Measurements from ENCODE around the gene FOXP2.

Gene FOXP2

DNA sequence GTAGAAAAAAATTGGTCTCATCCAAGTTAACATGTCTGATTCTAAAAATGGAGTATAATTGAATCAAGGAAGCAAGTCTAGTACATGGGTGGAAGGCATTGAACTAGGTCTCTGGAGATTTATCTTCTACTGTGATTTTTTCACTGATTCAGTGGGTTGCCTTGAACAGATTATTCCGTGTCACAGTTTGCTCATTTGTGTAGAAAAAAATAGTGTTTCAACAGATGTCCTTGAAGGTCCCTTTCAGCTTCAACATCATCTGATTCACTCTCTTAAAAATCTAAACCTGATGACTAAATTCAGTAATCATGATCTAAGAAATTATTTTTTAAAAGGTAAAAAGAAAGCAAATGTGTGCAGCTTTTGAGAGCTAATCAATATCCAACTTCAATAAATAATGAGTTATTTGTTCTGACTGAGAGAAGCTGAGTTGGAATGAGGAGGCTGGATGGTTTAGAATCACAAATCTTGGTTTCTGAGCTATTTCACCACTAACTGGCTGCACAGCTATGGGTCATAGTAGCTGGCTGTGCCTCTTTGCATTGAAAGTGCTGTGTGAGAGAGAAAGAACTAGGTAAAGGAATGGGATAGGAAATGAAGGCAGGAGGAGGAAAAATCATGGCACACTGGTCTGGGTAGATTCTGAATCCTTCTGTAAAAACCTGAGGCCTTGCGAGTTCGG lies 285.8 kb downstream of the FOXP2 start:
- no peak for DNase-seq (ENCODE audit: insufficient read length, low spot score)
- FAIRE-seq, result no peak

- FAIRE-seq (no peak), DNase-seq (ENCODE audit: insufficient read length, low spot score) (no peak)
These were observed 289.1 kb downstream of the FOXP2 start for GRCh38 chr7:114703677-114704076.

DNA sequence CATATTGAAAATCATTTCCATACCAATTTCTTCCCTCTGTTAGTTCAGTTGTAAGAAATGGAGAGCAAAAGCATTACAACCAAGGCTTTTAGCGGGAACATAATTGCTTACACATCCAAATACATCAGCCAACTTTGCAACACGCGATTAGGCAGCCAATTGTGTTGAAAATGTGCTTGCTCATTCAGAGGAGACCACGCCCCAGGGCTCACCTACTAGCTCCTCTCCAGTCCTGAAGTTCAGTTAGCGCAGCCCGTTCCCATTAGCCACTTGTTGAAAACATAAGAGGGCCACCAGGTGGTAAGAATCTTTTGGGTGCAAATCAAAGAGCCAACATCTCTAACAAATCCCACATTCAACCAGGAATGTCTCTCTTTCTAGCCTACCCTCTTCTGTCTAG lies 294.0 kb downstream of the FOXP2 start:
- DNase-seq (ENCODE audit: insufficient read length, low spot score) (no peak), FAIRE-seq (no peak)

DNA sequence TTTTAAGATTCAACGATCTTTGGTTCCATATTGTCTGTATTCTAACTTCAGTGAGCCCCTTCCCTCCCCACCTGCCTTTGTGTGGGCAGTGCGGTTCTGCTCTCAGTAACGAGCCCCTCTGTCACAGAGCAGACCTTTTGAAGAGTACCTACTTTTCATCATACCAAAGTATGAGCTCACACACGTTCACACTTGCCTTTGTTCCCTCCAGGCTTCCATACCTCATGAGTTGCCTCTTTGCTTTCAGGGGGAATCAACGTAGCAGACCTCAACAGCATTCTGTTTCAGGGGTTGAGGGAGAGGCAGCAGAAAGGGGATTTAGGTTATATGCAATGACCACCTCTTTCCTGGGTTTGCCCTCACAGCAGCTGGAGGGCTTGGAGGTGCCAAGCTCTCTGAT lies 295.9 kb downstream of the FOXP2 start:
- DNase-seq (ENCODE audit: insufficient read length, low spot score), result no peak

DNA sequence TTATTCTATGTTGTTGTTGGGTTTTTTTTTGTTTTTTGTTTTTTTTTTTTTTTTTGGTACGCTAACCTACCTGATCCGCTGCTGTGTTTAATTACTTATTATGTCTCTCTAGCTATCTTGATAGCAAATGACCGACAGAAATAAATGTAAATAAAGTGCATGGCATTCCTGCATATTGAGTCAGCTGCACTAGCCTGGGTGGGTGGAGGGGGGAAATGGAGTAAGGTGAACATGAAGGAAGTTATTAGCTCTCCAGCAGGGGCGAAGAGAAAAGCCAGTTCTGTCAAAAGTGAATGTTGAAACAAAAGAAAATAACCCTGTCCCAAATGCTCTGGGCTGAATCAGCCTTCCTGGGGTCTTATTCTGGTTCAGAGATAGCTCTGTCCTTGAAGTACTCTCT lies 296.6 kb downstream of the FOXP2 start:
- FAIRE-seq (no peak), DNase-seq (ENCODE audit: insufficient read length, low spot score) (no peak)

More for the DNA sequence above, 295.9 kb downstream of the FOXP2 start:
- FAIRE-seq, result no peak

GRCh38 chr7:114715907-114716306 lies 301.3 kb downstream of the FOXP2 start:
- no peak for FAIRE-seq
- DNase-seq (ENCODE audit: insufficient read length, low spot score), result no peak

GRCh38 chr7:114718861-114719260 lies 304.2 kb downstream of the FOXP2 start:
- FAIRE-seq (no peak), DNase-seq (ENCODE audit: insufficient read length, low spot score) (no peak)

DNA sequence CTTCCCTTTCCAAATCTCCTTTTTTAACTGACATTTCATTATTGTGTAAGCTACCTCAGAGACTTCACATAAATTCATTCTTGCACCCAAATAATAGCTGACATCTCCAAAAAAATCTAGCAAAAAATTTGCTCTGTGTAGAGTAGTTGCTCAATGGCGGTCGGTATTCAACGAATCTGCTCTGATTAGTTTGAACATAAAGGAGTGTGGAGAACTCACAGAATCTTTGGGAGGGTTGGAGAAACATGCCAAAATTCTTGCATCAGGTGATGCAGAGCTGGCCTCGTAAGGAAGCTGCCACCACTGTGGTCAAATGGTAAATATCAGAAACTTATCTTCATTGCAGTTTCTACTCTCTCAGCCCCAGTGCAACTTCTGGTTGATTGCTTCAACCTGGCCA lies 306.1 kb downstream of the FOXP2 start:
- FAIRE-seq, result no peak
- no peak for DNase-seq (ENCODE audit: insufficient read length, low spot score)

DNA sequence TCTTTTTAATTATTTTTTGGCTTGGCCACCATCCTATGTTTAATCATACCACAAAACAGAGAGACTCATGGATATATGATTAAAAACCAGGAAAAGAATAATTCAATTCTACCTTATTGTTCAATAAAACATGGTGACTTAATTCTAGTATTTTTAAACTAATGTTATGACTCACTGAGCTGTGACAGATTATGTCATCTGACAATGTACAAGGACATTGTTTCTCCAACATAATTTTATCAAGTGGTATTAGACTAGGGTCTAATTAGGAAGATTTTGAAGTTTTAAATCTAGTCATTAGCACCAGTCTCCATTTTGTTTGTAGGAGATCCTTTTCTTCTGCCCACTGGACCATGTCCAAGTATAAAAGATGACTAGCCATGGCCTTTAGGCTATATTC lies 307.9 kb downstream of the FOXP2 start:
- no peak for DNase-seq (ENCODE audit: insufficient read length, low spot score)
- FAIRE-seq, result no peak

- DNase-seq (ENCODE audit: insufficient read length, low spot score), result no peak
- no peak for FAIRE-seq
These were observed 308.7 kb downstream of the FOXP2 start for GRCh38 chr7:114723308-114723707.

DNA sequence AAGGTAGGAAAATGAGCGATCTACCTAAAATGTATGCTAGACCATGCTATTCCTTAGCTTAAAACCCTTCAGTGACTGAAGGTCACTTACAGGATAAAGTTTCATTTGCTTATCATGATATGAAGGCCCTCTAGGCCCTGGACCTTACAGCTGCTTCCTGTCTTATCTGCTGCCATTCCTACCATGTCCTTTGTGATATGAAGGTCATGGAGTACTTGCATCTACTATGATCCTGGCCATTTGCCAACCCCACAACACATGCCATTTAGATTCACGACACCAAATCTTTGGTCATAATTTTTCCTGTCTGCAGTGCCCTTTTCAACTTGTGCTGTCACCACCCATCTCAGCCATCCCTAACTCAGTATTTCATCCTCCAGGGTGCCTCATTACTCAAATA lies 325.5 kb downstream of the FOXP2 start:
- DNase-seq (ENCODE audit: insufficient read length, low spot score) (no peak), FAIRE-seq (no peak)

- FAIRE-seq (no peak), DNase-seq (ENCODE audit: insufficient read length, low spot score) (no peak)
These were observed 326.3 kb downstream of the FOXP2 start for GRCh38 chr7:114740941-114741340.

- DNase-seq (ENCODE audit: insufficient read length, low spot score), result no peak
- FAIRE-seq, result no peak
These were observed 327.3 kb downstream of the FOXP2 start for GRCh38 chr7:114741911-114742310.

Measured in HTR-8/SVneo (cell line).